Measurements from ENCODE around the gene SCN4A. TPM values are rescaled to one million over a fixed set of nuclear protein-coding genes. Genes with fewer than 3 reads are reported as not detected.
"Not testable (repeated sequence)": the region's sequence is repeated elsewhere in the genome, so short reads cannot be mapped to it uniquely, and the experiment has no call there.

SCN4A gene
- total RNA-seq, 3 donors from 2014 or later: 1.0 to 16.7 (median 10.2) TPM

DNA sequence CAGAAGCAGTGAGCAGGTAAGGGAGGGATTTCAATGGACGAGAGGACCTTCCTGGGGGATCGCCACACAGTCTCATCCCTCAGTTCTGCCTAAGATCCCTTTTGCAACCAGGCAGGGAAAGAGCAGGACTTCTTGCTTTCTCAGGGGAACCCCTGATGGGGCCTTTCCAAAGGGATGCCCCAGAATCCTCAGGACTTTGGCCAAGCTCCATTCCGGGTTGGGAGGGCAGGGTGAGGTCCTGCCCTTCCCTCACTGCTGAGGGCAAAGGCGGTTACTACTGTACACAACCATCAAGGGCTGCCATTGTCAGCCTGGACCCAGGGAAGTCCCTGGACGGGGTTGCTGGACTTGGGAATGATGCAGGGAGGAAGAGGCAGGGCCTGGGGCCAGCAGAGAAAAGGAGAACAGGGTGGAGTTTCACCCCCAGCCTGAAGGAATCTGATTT lies 35.1 kb upstream of the SCN4A start:
- Histone ChIP-seq H3K27ac (peak overlapping the region in 1 of 2 donors; percentile 72), H3K4me3 (no peak overlapping the region), H3K9me3 (no peaks in the 10 kb centered on the region), H3K27me3 (no peaks in the 10 kb centered on the region), H3K4me1 (no peaks in the 10 kb centered on the region), H3K36me3 (no peaks in the 10 kb centered on the region)
- DNase-seq (ENCODE audit: low spot score in 2 of 2): no peak
- intact Hi-C loops (cut with DNase I; ENCODE audit: low total_unique reads): loop anchor here (1.0 kb wide), 1 partner anchor 16 kb away; no protein-coding TSS in a partner anchor
- TF ChIP-seq POLR2AphosphoS5 (IDR thresholded peaks at IDR 0.05): peak in 1 of 3 donors; percentile 18
- TF ChIP-seq POLR2A (IDR thresholded peaks at IDR 0.05): no peak

DNA sequence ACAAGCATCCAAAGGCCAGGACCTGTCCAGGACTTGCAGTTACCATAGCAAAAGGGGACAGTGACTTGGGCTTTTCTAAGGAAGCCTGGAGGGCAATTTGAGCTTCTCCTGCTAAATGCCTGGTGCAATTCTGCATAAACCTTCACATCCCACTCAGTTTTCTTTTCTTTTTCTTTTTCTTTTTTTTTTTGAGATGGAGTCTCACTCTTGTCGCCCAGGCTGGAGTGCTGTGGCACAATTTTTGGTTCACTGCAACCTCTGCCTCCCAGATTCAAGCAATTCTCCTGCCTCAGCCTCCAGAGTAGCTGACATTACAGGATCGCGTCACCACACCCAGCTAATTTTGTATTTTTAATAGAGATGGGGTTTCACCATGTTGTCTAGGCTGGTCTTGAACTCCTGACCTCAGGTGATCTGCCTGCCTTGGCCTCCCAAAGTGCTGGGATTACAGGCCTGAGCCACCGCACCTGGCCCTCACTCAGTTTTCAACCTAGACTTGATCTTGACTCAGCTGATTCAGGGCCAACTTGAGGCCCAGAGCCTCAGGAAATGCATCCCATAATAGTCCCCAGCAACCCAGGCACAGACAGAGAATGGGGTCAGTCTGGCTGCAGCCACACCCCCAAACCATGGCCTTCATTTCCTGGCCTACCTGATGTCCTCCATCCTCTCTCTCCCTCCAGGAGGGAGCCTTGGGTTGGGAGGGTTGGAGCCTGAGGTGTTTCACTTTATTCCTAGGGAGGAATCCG lies 34.5 kb upstream of the SCN4A start:
- H3K27me3 ChIP-seq; H3K36me3 ChIP-seq; H3K9me3 ChIP-seq; intact Hi-C loops (cut with DNase I; ENCODE audit: low total_unique reads); DNase-seq (ENCODE audit: low spot score in 2 of 2); H3K4me1 ChIP-seq; H3K4me3 ChIP-seq: not testable (repeated sequence)
- H3K27ac ChIP-seq: peak overlapping the region in 1 of 2 donors; percentile 72

DNA sequence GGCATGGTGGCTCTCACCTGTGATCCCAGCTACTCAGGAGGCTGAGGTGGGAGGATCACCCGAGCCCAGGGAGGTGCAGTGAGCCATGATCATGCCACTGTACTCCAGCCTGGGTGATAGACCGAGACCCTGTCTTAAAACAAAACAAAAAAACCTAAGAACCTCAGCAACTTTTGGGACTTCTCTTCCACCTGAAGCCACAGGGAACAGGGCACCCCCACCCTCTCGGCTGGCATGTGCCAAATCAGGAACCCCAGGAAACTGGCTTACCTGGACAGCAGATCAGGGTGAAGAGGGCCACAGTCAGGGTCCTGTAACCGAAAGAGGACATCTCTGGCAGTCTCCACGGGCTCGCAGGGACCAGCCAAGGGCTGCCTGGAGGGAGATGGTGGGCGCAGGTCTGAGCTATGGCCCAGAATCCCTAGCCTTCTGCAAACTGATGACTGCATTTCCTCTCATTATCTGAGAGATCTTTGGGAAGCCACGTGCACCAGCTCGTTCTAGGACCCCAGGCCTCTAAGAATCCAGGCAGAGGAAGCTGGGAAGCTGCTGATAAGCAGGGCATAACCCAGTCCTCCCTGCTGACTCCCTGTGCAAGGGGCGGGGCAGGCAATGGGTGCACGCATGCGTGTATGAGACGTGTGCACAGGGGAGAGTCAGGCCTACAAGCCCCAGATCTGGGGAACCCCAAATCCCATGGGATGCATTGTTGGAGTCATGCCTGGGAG lies 33.8 kb upstream of the SCN4A start:
- DNase-seq (ENCODE audit: low spot score in 2 of 2): no peak
- H3K9me3 ChIP-seq: no peaks in the 10 kb centered on the region
- no peaks in the 10 kb centered on the region for H3K27me3 ChIP-seq
- no peaks in the 10 kb centered on the region for H3K36me3 ChIP-seq
- H3K4me3 ChIP-seq: peak overlapping the region in 2 of 3 donors; percentile 2 to 23
- intact Hi-C loops (cut with DNase I; ENCODE audit: low total_unique reads): no loop called here
- TF ChIP-seq POLR2AphosphoS5 (IDR thresholded peaks at IDR 0.05): peak; percentile 17 to 47 (median 20)
- no peak for TF ChIP-seq POLR2A (IDR thresholded peaks at IDR 0.05)
- peak overlapping the region in 1 of 2 donors; percentile 19 for H3K27ac ChIP-seq
- H3K4me1 ChIP-seq: no peaks in the 10 kb centered on the region

DNA sequence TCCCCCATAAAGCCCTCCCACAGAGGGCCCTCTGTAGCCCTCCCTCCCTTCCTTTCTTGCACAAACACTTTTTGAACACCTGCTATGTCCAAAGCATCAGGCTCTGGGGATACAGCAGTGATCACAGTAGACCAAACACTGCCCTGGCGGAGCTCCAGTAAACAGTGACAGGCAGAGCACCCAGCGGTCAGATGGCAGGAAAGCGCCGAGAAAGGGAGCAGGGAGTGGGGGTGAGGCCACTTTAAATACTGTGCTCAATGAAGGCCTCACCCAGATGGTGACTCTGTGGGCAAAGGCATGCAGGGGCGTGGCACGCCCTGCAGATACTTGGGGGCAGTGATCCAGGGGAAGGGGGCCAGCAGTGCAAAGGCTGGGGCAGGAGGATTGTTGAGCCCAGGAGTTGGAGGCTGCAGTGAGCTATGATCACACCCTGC lies 33.0 kb upstream of the SCN4A start:
- intact Hi-C loops (cut with DNase I; ENCODE audit: low total_unique reads): no loop called here
- no peaks in the 10 kb centered on the region for H3K4me1 ChIP-seq
- no peaks in the 10 kb centered on the region for H3K27me3 ChIP-seq
- H3K36me3 ChIP-seq: no peaks in the 10 kb centered on the region
- TF ChIP-seq POLR2AphosphoS5 (IDR thresholded peaks at IDR 0.05) (no peak), POLR2A (IDR thresholded peaks at IDR 0.05) (no peak)
- TF ChIP-seq, protein P1, sequence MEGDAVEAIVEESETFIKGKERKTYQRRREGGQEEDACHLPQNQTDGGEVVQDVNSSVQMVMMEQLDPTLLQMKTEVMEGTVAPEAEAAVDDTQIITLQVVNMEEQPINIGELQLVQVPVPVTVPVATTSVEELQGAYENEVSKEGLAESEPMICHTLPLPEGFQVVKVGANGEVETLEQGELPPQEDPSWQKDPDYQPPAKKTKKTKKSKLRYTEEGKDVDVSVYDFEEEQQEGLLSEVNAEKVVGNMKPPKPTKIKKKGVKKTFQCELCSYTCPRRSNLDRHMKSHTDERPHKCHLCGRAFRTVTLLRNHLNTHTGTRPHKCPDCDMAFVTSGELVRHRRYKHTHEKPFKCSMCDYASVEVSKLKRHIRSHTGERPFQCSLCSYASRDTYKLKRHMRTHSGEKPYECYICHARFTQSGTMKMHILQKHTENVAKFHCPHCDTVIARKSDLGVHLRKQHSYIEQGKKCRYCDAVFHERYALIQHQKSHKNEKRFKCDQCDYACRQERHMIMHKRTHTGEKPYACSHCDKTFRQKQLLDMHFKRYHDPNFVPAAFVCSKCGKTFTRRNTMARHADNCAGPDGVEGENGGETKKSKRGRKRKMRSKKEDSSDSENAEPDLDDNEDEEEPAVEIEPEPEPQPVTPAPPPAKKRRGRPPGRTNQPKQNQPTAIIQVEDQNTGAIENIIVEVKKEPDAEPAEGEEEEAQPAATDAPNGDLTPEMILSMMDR (IDR thresholded peaks at IDR 0.05): no peak
- DNase-seq (ENCODE audit: low spot score in 2 of 2): no peak
- H3K9me3 ChIP-seq: no peaks in the 10 kb centered on the region
- peak overlapping the region in 2 of 3 donors; percentile 2 to 23 for H3K4me3 ChIP-seq
- peak overlapping the region in 1 of 2 donors; percentile 66 for H3K27ac ChIP-seq

DNA sequence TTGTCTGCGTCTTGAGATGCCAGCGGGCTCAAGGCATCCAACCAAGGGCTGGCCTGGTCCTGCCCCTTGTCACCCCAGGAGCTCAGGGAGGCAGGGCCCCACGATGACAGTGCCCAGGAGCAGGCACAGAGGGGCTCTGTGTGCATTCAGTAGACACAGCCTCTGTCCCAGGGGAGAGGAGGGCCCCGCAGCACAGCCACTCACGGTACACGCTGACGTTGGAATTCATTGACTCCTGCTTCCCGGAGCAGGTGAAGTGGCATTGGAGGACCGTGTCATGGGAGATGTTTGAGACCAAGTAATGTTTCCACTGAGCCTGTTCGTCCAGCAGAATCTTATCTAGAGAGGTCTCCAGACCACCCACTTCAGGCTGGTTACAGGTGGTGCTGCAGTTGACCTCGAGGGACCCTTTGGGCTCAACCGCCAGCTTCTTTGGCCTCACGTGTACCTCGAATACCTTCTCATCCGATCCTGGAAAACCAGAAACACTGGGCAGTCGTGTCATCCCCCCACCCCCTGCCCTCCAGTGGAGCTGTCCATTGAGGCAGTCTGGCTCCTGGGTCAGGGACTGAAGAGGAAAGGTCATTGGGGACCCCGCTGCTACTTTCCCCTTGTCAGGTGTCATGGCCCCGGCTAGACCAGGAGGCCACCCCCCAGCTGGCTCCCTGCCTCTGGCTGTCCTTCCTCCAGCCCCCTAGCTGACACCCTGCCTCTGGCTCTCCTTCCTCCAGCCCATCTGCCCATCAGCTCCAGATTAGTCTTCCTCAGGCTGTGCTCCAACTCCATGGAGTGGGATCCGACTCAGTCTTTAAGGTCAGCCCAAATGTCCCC lies 32.4 kb upstream of the SCN4A start:
- intact Hi-C loops (cut with DNase I; ENCODE audit: low total_unique reads): no loop called here
- no peak for TF ChIP-seq POLR2AphosphoS5 (IDR thresholded peaks at IDR 0.05)
- TF ChIP-seq, protein P1 (IDR thresholded peaks at IDR 0.05): no peak
- TF ChIP-seq POLR2A (IDR thresholded peaks at IDR 0.05): no peak
- H3K27ac ChIP-seq: peak overlapping the region in 1 of 2 donors; percentile 66
- no peaks in the 10 kb centered on the region for H3K4me1 ChIP-seq
- DNase-seq (ENCODE audit: low spot score in 2 of 2): no peak
- no peaks in the 10 kb centered on the region for H3K36me3 ChIP-seq
- H3K4me3 ChIP-seq: peak overlapping the region in 2 of 3 donors; percentile 2 to 23
- no peaks in the 10 kb centered on the region for H3K9me3 ChIP-seq
- no peaks in the 10 kb centered on the region for H3K27me3 ChIP-seq

DNA sequence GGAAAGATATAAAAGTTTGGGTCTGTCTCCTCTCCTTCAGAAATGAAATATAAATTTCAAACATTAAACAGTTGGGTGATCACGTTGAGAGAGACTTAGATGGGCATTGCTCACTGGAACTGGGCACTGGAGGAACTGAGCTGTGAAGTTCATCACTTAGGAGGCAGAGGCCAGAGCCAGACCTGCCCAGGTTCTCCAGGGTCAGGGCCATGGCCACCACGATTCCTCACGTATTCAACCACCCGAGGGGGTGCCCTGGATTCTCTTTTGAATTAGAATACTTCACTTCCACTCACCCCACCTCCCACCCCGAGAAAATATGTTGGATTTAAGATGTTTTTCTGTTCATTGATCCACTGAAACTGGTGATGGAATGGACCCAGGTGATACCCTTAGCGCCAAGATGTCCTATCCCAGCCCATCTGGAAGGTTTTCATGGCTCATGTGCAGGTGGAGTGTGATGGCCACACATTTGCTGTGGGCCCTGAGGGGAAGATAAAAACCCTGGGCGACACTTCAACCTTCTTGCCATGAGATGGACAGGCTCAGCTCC lies 31.6 kb upstream of the SCN4A start:
- DNase-seq (ENCODE audit: low spot score in 2 of 2): no peak
- Histone ChIP-seq H3K27ac (no peak overlapping the region), H3K4me1 (no peaks in the 10 kb centered on the region), H3K36me3 (no peaks in the 10 kb centered on the region), H3K27me3 (no peaks in the 10 kb centered on the region), H3K9me3 (no peaks in the 10 kb centered on the region), H3K4me3 (no peak overlapping the region)
- TF ChIP-seq POLR2A (IDR thresholded peaks at IDR 0.05) (no peak), POLR2AphosphoS5 (IDR thresholded peaks at IDR 0.05) (no peak)
- TF ChIP-seq, protein P1 (IDR thresholded peaks at IDR 0.05): no peak
- intact Hi-C loops (cut with DNase I; ENCODE audit: low total_unique reads): no loop called here

Data from breast epithelium (tissue), 4 donors.